Body of pancreas (tissue), 4 donors: Measurements from ENCODE around the gene CDH12. TPM values are rescaled to one million over a fixed set of nuclear protein-coding genes. Genes with fewer than 3 reads are reported as not detected.
"Not testable (repeated sequence)": the region's sequence is repeated elsewhere in the genome, so short reads cannot be mapped to it uniquely, and the experiment has no call there.

Experiments used
- ATAC-seq: fragments of 150-250 bp; one replicate; pipeline ENCODE4 v1.9.1; 2016
- DNase-seq, 4 donors: peaks; one replicate each; pipeline ENCODE4 v3.0.0-alpha.2; 2019
- H3K27ac ChIP-seq, 4 donors: fragments of 200-600 bp; sonication (generic); 1 replicate in 3 of 4; 2 replicates in 1 of 4; pipeline versions ENCODE4 v1.5.1 to v1.6.1; 2016 to 2019; ENCODE audit warnings: mild to moderate bottlenecking in 1 of 4, mixed read lengths in 1 of 4, moderate library complexity in 1 of 4
- H3K27me3 ChIP-seq, 2 donors: fragments of 200-600 bp; sonication (generic); one replicate each; pipeline ENCODE4 v1.6.0; 2016; ENCODE audit warnings: mild to moderate bottlenecking in 1 of 2
- H3K36me3 ChIP-seq, 2 donors: fragments of 200-600 bp; sonication (generic); replicated peaks in 1 of 2; 2 replicates each; pipeline ENCODE4 v1.5.1; 2016; ENCODE audit warnings: low read depth in 2 of 2; ENCODE audit not compliant: insufficient read depth in 1 of 2
- H3K4me1 ChIP-seq: fragments of 200-600 bp; sonication (generic); one replicate; pipeline ENCODE4 v1.6.0; 2016
- H3K4me3 ChIP-seq, 2 donors: fragments of 200-600 bp; sonication (generic); 1 replicate in 1 of 2; 2 replicates in 1 of 2; pipeline ENCODE4 v1.5.1; 2016 to 2019
- H3K9me3 ChIP-seq, 3 donors: fragments of 200-600 bp; sonication (generic); 1 replicate in 2 of 3; 2 replicates in 1 of 3; pipeline ENCODE4 v1.5.1; 2016
- WGBS, 2 donors: methylation state at CpG; one replicate each; pipeline ENCODE4 v1.1.5; 2017; 5-methylcytosine and 5-hydroxymethylcytosine counted together
- intact Hi-C: fragments of 100-400 bp; cut with DNase I; formaldehyde crosslinking; loops from one replicate; pipeline ENCODE4 v1.15.1; 2023
- total RNA-seq, 2 donors: library from RNA; depleted of rRNA; stranded (reverse); fragments of >200 nt; gene quantifications; one replicate each; pipeline ENCODE4 v1.1.0, GENCODE V29; 2016

CDH12 gene
- total RNA-seq, 2 donors from 2014 or later = not detected

DNA sequence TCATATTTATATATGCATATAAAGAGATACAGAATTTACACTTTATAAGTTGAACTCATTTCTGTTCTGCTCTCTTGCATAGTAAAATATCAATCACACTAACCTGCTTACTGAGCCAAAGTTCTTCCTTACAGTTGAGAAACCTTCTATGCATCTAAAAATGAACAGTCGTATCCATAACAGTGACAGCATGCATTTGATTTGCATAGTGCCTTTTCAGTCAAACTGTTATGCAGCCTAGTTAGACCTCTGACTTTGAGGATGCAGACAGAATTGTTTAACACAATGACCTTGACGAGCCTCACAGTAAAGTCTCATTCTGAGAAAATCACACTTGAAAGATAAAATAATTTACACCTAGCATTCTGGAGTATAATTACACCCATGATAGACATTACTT, 683.9 kb downstream of the CDH12 start:
- ATAC-seq, H3K4me3 ChIP-seq, H3K36me3 ChIP-seq, H3K27me3 ChIP-seq, H3K27ac ChIP-seq, H3K9me3 ChIP-seq, intact Hi-C loops, DNase-seq, H3K4me1 ChIP-seq: not testable (repeated sequence)
- WGBS, 2 donors = 31% methylated on average over 2 of the region's 2 CpGs; no CpG with 5 or more reads in 1 of the 2 donors

DNA sequence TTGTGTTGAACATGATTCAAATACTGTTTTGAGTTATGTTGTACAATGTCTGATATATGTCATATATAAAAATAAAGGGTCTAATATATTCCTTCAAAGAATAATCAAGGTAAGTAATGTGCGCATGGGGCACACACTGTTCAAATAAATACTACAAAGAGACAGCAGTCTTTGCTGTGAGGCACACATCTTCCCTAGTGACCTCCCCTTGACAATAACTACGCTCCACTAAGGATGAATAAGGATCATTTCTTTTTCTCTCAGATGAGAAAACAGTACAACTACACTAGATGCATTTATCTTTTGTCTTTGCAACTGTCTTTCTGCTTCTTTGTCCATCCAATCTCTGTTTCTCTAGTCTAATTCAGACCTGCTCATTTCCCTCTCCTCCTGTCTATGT, 684.4 kb downstream of the CDH12 start:
- H3K27me3 ChIP-seq, H3K9me3 ChIP-seq, DNase-seq, H3K4me1 ChIP-seq, H3K4me3 ChIP-seq, intact Hi-C loops, H3K36me3 ChIP-seq, ATAC-seq, H3K27ac ChIP-seq: not testable (repeated sequence)
- no CpG with 5 or more reads among the region's 2 CpGs for whole genome bisulfite sequencing, 2 donors

DNA sequence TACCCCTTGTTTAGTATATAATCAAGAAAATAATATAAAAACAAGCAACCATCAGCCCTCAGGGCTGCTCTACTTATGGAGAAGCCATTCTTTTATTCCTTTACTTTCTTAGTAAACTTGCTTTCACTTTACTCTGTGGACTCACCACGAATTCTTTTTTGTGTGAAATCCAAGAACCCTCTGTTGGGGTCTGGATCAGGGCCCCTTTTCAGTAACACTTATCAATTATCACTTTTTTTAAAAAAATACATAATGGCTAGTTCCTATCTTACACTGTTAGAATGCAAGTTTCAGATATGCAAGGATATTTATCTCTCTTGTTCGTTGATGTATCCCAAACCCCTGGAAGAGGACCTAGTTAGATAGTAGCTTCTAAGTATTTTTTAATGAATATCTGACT, 687.2 kb downstream of the CDH12 start:
- H3K36me3 ChIP-seq, ATAC-seq, H3K27ac ChIP-seq, DNase-seq, H3K9me3 ChIP-seq, intact Hi-C loops, H3K4me1 ChIP-seq, H3K4me3 ChIP-seq, H3K27me3 ChIP-seq: not testable (repeated sequence)
- WGBS, 2 donors = 39 to 42% methylated on average over 2 of the region's 2 CpGs

DNA sequence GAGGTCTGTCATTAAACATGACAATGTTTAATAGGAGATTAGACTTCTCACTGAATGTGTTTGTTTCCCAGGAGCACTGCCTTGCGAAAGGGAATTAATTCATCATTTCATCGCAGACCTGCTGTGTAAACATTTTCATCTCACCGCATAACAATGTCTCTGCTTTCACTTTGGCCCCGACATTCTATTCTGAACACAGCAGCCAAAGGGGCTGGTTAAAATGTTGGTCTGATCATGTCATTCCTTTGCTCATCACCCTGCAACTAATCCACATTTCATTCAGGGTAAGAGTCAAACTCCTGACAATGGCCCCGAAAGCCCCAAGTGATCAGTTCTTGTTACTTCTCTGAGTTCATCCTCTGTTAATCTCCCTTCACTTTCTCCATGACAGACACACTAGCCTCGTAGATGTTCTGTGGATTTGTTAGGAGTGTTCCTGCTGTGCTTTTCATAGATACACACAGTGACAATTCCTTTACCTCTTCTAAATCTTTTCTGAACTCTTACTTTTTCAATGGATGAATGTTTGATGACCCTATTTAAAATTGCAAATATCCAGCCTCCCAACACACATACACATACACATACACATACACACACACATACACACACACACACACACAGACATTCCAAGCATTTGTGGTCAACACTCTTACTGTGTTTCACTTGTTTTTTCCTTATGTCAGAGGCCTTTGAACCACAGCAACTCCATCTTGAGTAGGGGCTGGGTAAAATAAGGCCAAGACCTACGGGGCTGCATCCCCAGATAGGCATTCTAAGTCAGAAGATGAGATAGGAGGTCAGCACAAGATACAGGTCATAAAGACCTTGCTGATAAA, 688.0 kb downstream of the CDH12 start:
- H3K4me1 ChIP-seq, H3K4me3 ChIP-seq, DNase-seq, H3K27me3 ChIP-seq, H3K36me3 ChIP-seq, ATAC-seq, H3K9me3 ChIP-seq, intact Hi-C loops, H3K27ac ChIP-seq: not testable (repeated sequence)
- 21 to 25% methylated on average over 4 to 5 of the region's 7 CpGs for WGBS, 2 donors

DNA sequence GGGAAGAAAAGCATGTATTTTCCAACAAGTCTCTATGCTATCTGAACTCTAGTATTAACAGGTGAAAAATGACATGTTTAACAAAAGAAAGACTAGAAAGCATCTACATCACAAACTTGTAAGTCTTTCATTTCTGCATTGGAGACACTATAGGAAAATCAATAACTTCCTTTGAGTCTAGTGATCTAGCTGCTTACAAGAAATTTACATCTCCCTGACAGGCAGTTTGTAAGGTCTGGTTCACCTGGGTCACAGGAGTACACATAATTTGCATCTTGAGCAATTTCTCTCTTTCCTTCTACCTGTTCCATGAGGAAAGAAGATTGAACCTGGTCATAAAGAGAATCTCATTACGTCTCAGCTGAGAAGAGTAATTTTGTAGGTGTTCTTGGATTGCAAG, 696.2 kb downstream of the CDH12 start:
- intact Hi-C loops, H3K36me3 ChIP-seq, H3K9me3 ChIP-seq, DNase-seq, H3K27me3 ChIP-seq, ATAC-seq, H3K4me1 ChIP-seq, H3K4me3 ChIP-seq, H3K27ac ChIP-seq: not testable (repeated sequence)
- no CpG with 5 or more reads among the region's 1 CpG for WGBS, 2 donors

DNA sequence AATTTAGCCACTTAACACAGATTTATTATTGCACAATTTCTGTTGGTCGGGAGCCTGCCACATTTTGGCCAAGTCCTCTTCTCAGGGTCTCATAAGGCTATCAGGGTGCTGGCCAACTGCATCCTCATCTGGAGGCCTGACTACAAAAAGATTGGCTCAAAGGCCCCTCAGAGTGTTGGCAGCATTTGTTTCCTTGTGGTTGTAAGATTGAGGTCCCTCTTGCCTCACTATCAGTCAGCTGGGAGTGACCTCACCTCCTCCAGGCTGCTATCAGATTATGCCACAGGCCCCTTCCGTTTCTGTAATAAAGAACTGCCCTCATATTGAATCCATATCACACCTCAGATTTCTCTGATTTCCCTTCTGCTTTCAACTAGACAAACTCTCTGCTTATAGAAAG, 698.4 kb downstream of the CDH12 start:
- H3K9me3 ChIP-seq, H3K27ac ChIP-seq, H3K36me3 ChIP-seq, H3K27me3 ChIP-seq, H3K4me1 ChIP-seq, DNase-seq, H3K4me3 ChIP-seq, ATAC-seq, intact Hi-C loops: not testable (repeated sequence)
- WGBS, 2 donors = 39 to 41% methylated on average over 2 of the region's 2 CpGs

DNA sequence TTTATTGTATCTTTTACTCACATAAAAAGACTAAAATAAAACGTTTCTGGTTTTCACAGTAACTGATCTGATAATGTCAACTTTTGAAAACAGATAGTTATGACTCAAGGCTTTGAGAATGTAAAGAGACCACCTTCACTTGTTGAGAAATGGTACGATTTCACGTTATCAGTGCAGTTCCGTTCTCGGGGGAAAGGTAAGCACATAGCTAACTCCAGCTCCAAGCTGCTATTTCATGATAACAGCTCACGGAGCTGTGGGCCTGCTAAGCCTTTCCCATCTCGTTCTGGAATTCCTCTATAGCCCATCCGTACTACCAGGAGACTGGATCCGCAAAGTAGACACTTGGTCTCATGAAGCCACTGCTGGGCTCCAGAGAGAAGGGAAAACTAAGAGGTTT, 701.3 kb downstream of the CDH12 start:
- ATAC-seq, intact Hi-C loops, H3K4me3 ChIP-seq, H3K36me3 ChIP-seq, H3K4me1 ChIP-seq, DNase-seq, H3K9me3 ChIP-seq, H3K27ac ChIP-seq, H3K27me3 ChIP-seq: not testable (repeated sequence)
- 30 to 32% methylated on average over 9 of the region's 9 CpGs for WGBS, 2 donors

DNA sequence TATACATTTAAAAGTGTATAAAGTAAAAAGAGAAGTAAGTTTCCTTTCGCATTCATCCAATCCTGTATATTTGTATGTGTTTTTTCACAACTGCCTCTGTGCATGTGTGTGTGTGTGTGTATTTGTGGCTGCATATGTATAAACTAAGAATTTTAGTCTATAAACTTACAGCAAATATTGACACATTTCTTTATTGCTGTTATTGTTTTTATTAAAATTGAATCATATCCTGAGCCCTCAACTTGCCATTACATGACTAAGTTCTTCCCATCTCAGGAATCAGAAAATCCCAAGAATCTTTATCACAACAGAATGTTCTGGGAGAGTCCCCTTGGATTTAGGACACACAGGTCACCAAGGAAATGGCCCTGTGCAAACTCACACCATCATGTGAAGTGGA, 712.7 kb downstream of the CDH12 start:
- 73 to 79% methylated on average over 1 of the region's 1 CpG for WGBS, 2 donors
- not testable (repeated sequence) for H3K4me1 ChIP-seq, H3K27ac ChIP-seq

DNA sequence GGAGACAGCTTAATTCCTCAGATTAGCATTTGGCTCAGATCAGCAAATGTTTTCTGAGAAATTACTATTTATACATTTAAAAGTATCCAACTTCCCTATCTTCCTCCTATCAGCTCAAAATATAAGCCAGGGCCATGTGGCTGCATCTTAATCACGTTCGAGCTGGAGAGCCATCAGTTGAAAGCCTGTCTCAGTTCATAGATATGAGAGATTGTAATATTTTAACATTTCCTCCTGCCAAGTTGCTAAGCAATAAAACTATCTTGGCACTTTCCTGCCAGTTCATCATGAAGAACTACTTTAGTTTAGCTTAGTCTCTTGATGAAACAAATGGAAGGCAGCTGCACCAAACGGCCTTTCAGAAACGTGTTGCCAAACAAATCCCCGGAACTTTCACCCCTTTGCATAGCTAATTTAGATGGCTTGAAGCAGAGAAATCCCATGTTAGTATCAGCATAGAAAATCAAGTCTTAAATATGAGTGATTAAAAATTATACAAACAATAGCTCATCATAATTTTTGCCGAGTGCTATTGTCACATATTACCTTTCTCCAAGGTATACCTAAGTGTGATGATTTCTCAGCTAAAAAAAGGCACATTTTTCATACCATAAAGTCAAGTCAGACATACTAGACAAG, 713.4 kb downstream of the CDH12 start:
- intact Hi-C loops, H3K9me3 ChIP-seq, H3K36me3 ChIP-seq, H3K4me1 ChIP-seq, H3K4me3 ChIP-seq, ATAC-seq, DNase-seq, H3K27me3 ChIP-seq, H3K27ac ChIP-seq: not testable (repeated sequence)
- WGBS, 2 donors = 43 to 48% methylated on average over 6 of the region's 6 CpGs

More for the DNA sequence above, 712.7 kb downstream of the CDH12 start:
- intact Hi-C loops, H3K27me3 ChIP-seq, H3K36me3 ChIP-seq, DNase-seq, H3K9me3 ChIP-seq, ATAC-seq, H3K4me3 ChIP-seq: not testable (repeated sequence)
